HEK293 (cell line): ENCODE measurements around the gene TCTN1.

Experiments
- ATF2 ChIP-seq: fragments of 450-650 bp; formaldehyde crosslinking; IDR thresholded peaks from 2 replicates; pipeline ENCODE4 v1.5.1; 2016; ENCODE audit warnings: missing biosample characterization, missing genetic modification characterization, low read depth
- CTCF ChIP-seq: fragments of 450-650 bp; formaldehyde crosslinking; IDR thresholded peaks from 2 replicates; pipeline ENCODE4 v1.5.1; 2016; ENCODE audit warnings: missing biosample characterization, missing genetic modification characterization
- KLF1 ChIP-seq: fragments of 450-650 bp; formaldehyde crosslinking; IDR thresholded peaks from 2 replicates; pipeline ENCODE4 v1.5.1; 2016; ENCODE audit warnings: missing biosample characterization, missing genetic modification characterization
- MZF1 ChIP-seq: fragments of 450-650 bp; formaldehyde crosslinking; IDR thresholded peaks from 2 replicates; pipeline ENCODE4 v1.5.1; 2017; ENCODE audit warnings: missing biosample characterization, missing genetic modification characterization, borderline replicate concordance
- REST ChIP-seq: fragments of 450-650 bp; formaldehyde crosslinking; IDR thresholded peaks from 2 replicates; pipeline ENCODE4 v1.5.1; 2016; ENCODE audit warnings: missing biosample characterization, missing genetic modification characterization
- SP7 ChIP-seq: fragments of 450-650 bp; formaldehyde crosslinking; IDR thresholded peaks from 2 replicates; pipeline ENCODE4 v1.5.1; 2016; ENCODE audit warnings: missing biosample characterization, missing genetic modification characterization
- ZBTB26 ChIP-seq: fragments of 450-650 bp; formaldehyde crosslinking; optimal IDR thresholded peaks from 2 replicates; pipeline ENCODE3; 2016; ENCODE audit warnings: missing biosample characterization, mild to moderate bottlenecking, missing genetic modification characterization
- ZFP37 ChIP-seq: fragments of 450-650 bp; formaldehyde crosslinking; IDR thresholded peaks from 2 replicates; pipeline ENCODE4 v1.5.1; 2016; ENCODE audit warnings: missing biosample characterization, missing genetic modification characterization
- ZNF114 ChIP-seq: fragments of 450-650 bp; formaldehyde crosslinking; IDR thresholded peaks from 2 replicates; pipeline ENCODE4 v1.5.0; 2017; ENCODE audit warnings: missing biosample characterization, missing genetic modification characterization
- ZNF121 ChIP-seq: fragments of 450-650 bp; formaldehyde crosslinking; IDR thresholded peaks from 2 replicates; pipeline ENCODE4 v1.5.1; 2016; ENCODE audit warnings: missing biosample characterization, missing genetic modification characterization
- ZNF18 ChIP-seq: fragments of 450-650 bp; formaldehyde crosslinking; IDR thresholded peaks from 2 replicates; pipeline ENCODE4 v1.5.1; 2016; ENCODE audit warnings: missing biosample characterization, missing genetic modification characterization
- ZNF184 ChIP-seq: fragments of 450-650 bp; IDR thresholded peaks from 2 replicates; pipeline ENCODE4 v1.5.1; 2018; ENCODE audit warnings: missing biosample characterization, mild to moderate bottlenecking, missing genetic modification characterization
- ZNF692 ChIP-seq: fragments of 450-650 bp; formaldehyde crosslinking; IDR thresholded peaks from 2 replicates; pipeline ENCODE4 v1.5.1; 2016; ENCODE audit warnings: missing biosample characterization, missing genetic modification characterization

GRCh38 chr12:110576504-110576903, 37.4 kb upstream of the TCTN1 start:
- TF ChIP-seq CTCF (no peak), ZFP37 (no peak), REST (tag by site-specific recombination) (no peak), MZF1 (no peak), ZNF184 (tag by site-specific recombination) (no peak), ZNF121 (tag by site-specific recombination) (no peak), KLF1 (tag by site-specific recombination) (no peak), ATF2 (tag by site-specific recombination) (no peak), ZNF18 (tag by site-specific recombination) (no peak), ZNF114 (tag by site-specific recombination) (no peak), SP7 (tag by site-specific recombination) (no peak), ZBTB26 (no peak), ZNF692 (no peak)
